Measurements from ENCODE around the gene TYROBP. TPM values are rescaled to one million over a fixed set of nuclear protein-coding genes. Genes with fewer than 3 reads are reported as not detected.

TYROBP gene
- total RNA-seq = not detected in 2 replicates

DNA sequence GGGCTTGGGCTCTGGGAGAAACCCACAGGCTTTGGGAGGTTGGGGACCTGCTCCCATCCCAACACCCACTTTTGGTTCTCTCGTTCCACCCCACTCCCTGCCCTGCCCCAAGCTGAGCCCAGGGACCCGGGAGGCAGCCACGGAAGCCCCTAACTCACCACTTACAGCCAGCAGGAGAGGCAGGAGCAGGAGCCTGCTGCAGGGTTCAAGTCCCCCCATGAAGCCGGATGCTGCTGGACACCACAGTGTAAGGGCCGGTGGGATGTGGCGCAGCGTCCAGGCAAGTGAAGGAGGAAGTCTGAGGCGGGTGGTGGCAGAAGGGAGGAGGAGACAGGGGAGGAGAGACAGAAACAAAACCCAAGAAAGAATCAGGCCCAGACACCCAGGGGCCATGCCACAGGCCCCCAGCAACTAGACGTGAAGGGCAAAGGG, at the start of gene TYROBP:
TSS of gene TYROBP (minus strand) at position 286 of the 432 bp plus-strand sequence. CDS start at position 219, 67 bp downstream.

DNA sequence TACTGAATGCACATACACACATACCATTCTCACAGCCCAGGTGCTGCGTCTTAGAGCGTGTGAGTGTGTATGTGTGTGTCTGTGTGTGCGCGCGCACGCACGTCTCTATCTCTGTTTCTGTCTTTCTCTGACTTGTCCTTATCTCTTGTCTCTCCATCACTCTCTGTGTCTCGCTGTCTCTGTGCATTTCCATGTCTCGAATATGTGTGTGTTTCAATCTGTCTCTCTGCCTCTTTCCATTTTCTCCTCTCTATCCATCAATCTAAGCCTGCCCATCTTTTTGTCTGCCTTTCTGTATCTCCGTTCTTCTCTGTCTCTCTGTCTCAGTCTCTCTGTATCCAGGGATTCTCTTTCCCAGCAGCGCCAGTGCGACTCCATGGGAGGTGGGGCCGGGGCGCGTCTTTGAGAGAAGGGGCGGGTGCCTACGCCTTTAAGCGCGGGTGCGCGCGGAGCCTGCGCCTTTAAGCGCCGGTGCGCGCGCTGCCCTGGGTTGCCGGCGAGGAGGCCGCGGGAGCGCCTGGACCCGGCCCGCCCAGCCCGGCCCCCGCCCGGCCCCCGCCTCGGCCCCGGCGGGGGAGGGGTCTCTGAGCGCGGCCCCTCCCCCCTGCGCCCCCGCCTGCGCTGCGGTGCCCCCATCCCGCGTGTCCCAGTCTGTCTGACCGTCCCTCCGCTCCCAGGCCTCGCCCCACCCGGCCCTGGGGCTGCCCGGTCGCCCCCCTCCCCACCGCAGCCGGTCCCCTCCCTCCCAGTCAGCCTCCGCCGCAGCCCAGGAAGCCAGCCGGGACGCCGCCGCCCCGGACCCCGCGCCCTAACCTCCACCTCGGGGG, 28.0 kb upstream of the TYROBP start, which contains the start of gene LRFN3:
TSS of gene LRFN3 (plus strand) at position 464 of the 827 bp plus-strand sequence. CDS start 3,052 bp downstream, outside the sequence.

DNA sequence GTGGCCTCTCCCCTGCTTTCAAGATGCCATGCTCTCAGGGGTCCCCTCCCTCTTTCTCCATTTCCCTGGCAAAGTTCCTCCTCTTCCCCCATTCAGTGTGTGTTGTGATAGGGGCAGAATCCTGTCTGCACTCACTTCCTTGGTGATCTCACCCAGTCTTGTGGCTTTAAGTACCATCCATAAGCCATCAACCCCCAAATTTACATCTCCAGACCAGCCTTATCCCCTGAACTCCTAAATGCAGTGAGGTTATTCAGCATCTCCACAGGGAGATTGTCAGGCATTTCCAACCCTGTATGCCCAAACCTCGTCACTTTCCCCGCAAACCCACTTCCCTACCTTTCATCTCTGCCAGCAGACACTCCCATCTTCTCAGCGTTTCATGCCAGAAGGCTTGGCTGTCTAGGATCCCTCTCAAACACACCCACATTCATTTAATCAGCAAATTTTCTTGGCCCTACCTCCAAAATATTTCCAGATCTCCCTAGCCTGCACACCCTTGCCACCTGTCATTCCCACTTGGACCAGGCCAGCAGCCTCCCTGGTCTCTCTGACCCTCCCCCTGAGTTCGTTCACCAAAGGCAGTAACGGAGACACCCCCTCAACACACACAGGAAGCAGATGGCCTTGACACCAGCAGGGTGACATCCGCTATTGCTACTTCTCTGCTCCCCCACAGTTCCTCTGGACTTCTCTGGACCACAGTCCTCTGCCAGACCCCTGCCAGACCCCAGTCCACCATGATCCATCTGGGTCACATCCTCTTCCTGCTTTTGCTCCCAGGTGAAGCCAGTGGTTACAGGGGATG, 6.0 kb downstream of the TYROBP start, which contains the start of gene HCST:
TSS of gene HCST (plus strand) at position 676 of the 808 bp plus-strand sequence. CDS start at position 741, 65 bp downstream.

GRCh38 chr19:35868172-35868822, 39.8 kb downstream of the TYROBP start, which contains the start of gene APLP1:
TSS of gene APLP1 (plus strand) at chr19:35868574. CDS start at chr19:35868637, 63 bp downstream.

GRCh38 chr19:35856546-35857149, 51.4 kb downstream of the TYROBP start, which contains the start of gene KIRREL2:
TSS of gene KIRREL2 (plus strand) at chr19:35856911. CDS start at chr19:35857120, 209 bp downstream.

Other genes with a start within 250 kb of the TYROBP start
- not detected in 2 replicates for gene UPK1A, start 241.8 kb downstream of the TYROBP start, total RNA-seq
- gene ZBTB32, start 203.7 kb downstream of the TYROBP start, total RNA-seq = not detected in 2 replicates
- gene KMT2B, start 190.3 kb downstream of the TYROBP start, total RNA-seq = 5.9 and 16.0 TPM in 2 replicates
- 0.30 and 0.42 TPM in 2 replicates for gene IGFLR1, start 165.8 kb downstream of the TYROBP start, total RNA-seq
- 4.2 and 9.8 TPM in 2 replicates for gene U2AF1L4, start 162.9 kb downstream of the TYROBP start, total RNA-seq
- 9.5 and 10.4 TPM in 2 replicates for gene PSENEN, start 162.6 kb downstream of the TYROBP start, total RNA-seq
- gene LIN37, start 159.7 kb downstream of the TYROBP start, total RNA-seq = 8.1 and 12.2 TPM in 2 replicates
- 77.2 and 141 TPM in 2 replicates for gene HSPB6, start 151.3 kb downstream of the TYROBP start, total RNA-seq
- gene PROSER3, start 150.1 kb downstream of the TYROBP start, total RNA-seq = 3.0 and 7.2 TPM in 2 replicates
- gene ARHGAP33, start 132.7 kb downstream of the TYROBP start, total RNA-seq = 1.8 and 6.2 TPM in 2 replicates
- not detected in 2 replicates for gene PRODH2, start 95.5 kb downstream of the TYROBP start, total RNA-seq
- gene NPHS1, start 55.8 kb downstream of the TYROBP start, total RNA-seq = not detected in 2 replicates
- gene KIRREL2, start 51.4 kb downstream of the TYROBP start, total RNA-seq = 0.05 TPM in 1 of 2 replicates, not detected in the other
- gene APLP1, start 39.7 kb downstream of the TYROBP start, total RNA-seq = 15.4 and 15.7 TPM in 2 replicates
- gene NFKBID, start 7.8 kb downstream of the TYROBP start, total RNA-seq = 2.7 and 5.2 TPM in 2 replicates
- 1.2 TPM in 2 replicates for gene HCST, start 5.8 kb downstream of the TYROBP start, total RNA-seq
- gene LRFN3, start 28.1 kb upstream of the TYROBP start, total RNA-seq = 3.6 and 4.2 TPM in 2 replicates
- gene SDHAF1, start 86.9 kb upstream of the TYROBP start, total RNA-seq = 8.1 and 11.9 TPM in 2 replicates
- gene SYNE4, start 100.5 kb upstream of the TYROBP start, total RNA-seq = 0.23 TPM in 1 of 2 replicates, not detected in the other
- 14.6 and 14.7 TPM in 2 replicates for gene ALKBH6, start 105.9 kb upstream of the TYROBP start, total RNA-seq
- gene CLIP3, start 124.6 kb upstream of the TYROBP start, total RNA-seq = 14.3 and 22.8 TPM in 2 replicates
- gene THAP8, start 146.0 kb upstream of the TYROBP start, total RNA-seq = 1.6 and 3.3 TPM in 2 replicates
- gene WDR62, start 146.6 kb upstream of the TYROBP start, total RNA-seq = 0.59 and 4.6 TPM in 2 replicates
- not detected in 2 replicates for gene OVOL3, start 202.8 kb upstream of the TYROBP start, total RNA-seq
- 27.3 and 29.2 TPM in 2 replicates for gene POLR2I, start 206.6 kb upstream of the TYROBP start, total RNA-seq
- 236 and 267 TPM in 2 replicates for gene TBCB, start 207.2 kb upstream of the TYROBP start, total RNA-seq
- 252 and 437 TPM in 2 replicates for gene CAPNS1, start 231.8 kb upstream of the TYROBP start, total RNA-seq
- 4.3 and 14.8 TPM in 2 replicates for gene COX7A1, start 244.2 kb upstream of the TYROBP start, total RNA-seq

All from smooth muscle cell of the umbilical artery (primary cell).